ENCODE results near the gene WWOX. TPM values are rescaled to one million over a fixed set of nuclear protein-coding genes. Genes with fewer than 3 reads are reported as not detected.

The WWOX gene
- total RNA-seq, 1 experiment from 2014 or later: 35.6 TPM

GRCh38 chr16:78436846-78437245 lies 337.4 kb downstream of the WWOX start:
- Histone ChIP-seq H3K4me2 (no peak overlapping the region), H3K36me3 (ENCODE audit: low read depth) (no peaks in the 10 kb centered on the region), H3K9me3 (ENCODE audit: insufficient read depth, low read depth) (no peaks in the 10 kb centered on the region), H3K79me2 (ENCODE audit: low read depth) (no peaks in the 10 kb centered on the region), H3K4me3 (no peak overlapping the region), H4K20me1 (ENCODE audit: insufficient read depth) (no peaks in the 10 kb centered on the region), H3F3A (ENCODE audit: insufficient read depth, low read depth) (no peaks in the 10 kb centered on the region), H3K27ac (no peak overlapping the region), H3K27me3 (ENCODE audit: insufficient read depth, low read depth) (no peaks in the 10 kb centered on the region), H3K4me1 (replicated peaks; ENCODE audit: insufficient read depth) (no peaks in the 10 kb centered on the region), H3K9me2 (ENCODE audit: insufficient read depth) (no peaks in the 10 kb centered on the region), H2AFZ (no peak overlapping the region)
- TF ChIP-seq EZH2 (IDR thresholded peaks at IDR 0.05; ENCODE audit: low read depth) (no peak), CTCF (conservative IDR thresholded peaks at IDR 0.05) (no peak)
- no TSS peak for BruUV-seq (replicated peaks)
- ChIA-PET POLR2A (ENCODE audit: unreplicated experiment) (no interaction called here), CTCF (no interaction called here)
- intact Hi-C loops (cut with micrococcal nuclease; ENCODE audit: unreplicated experiment): no loop called here
- DNase-seq: no peak

GRCh38 chr16:78437352-78437968 lies 338.0 kb downstream of the WWOX start:
- no peaks in the 10 kb centered on the region for H3K36me3 ChIP-seq (ENCODE audit: low read depth)
- no peaks in the 10 kb centered on the region for H3F3A ChIP-seq (ENCODE audit: insufficient read depth, low read depth)
- intact Hi-C loops (cut with micrococcal nuclease; ENCODE audit: unreplicated experiment): no loop called here
- no peaks in the 10 kb centered on the region for H3K79me2 ChIP-seq (ENCODE audit: low read depth)
- no peak overlapping the region for H3K4me3 ChIP-seq
- H3K4me1 ChIP-seq (replicated peaks; ENCODE audit: insufficient read depth): no peaks in the 10 kb centered on the region
- no peak overlapping the region for H3K27ac ChIP-seq
- DNase-seq: peak in 1 of 2 experiments; percentile 5
- H2AFZ ChIP-seq: no peak overlapping the region
- no peaks in the 10 kb centered on the region for H3K9me2 ChIP-seq (ENCODE audit: insufficient read depth)
- TF ChIP-seq EZH2 (IDR thresholded peaks at IDR 0.05; ENCODE audit: low read depth) (no peak), CTCF (conservative IDR thresholded peaks at IDR 0.05) (peak; percentile 93)
- ChIA-PET POLR2A (ENCODE audit: unreplicated experiment) (no interaction called here), CTCF (no interaction called here)
- no peaks in the 10 kb centered on the region for H3K9me3 ChIP-seq (ENCODE audit: insufficient read depth, low read depth)
- H3K27me3 ChIP-seq (ENCODE audit: insufficient read depth, low read depth): no peaks in the 10 kb centered on the region
- no TSS peak for BruUV-seq (replicated peaks)
- no peaks in the 10 kb centered on the region for H4K20me1 ChIP-seq (ENCODE audit: insufficient read depth)
- no peak overlapping the region for H3K4me2 ChIP-seq

GRCh38 chr16:78438219-78438618 lies 338.8 kb downstream of the WWOX start:
- no TSS peak for BruUV-seq (replicated peaks)
- CTCF ChIA-PET: interaction anchor here (0.5 kb wide), 1 partner anchor 311 kb away, joined by 4 read pairs; no protein-coding TSS in a partner anchor
- TF ChIP-seq EZH2 (IDR thresholded peaks at IDR 0.05; ENCODE audit: low read depth) (no peak), CTCF (conservative IDR thresholded peaks at IDR 0.05) (no peak)

More at GRCh38 chr16:78438219-78438618, 338.8 kb downstream of the WWOX start:
- Histone ChIP-seq H3K36me3 (ENCODE audit: low read depth) (no peaks in the 10 kb centered on the region), H3K9me2 (ENCODE audit: insufficient read depth) (no peaks in the 10 kb centered on the region), H3K4me3 (no peak overlapping the region), H3K4me1 (replicated peaks; ENCODE audit: insufficient read depth) (no peaks in the 10 kb centered on the region), H3K27me3 (ENCODE audit: insufficient read depth, low read depth) (no peaks in the 10 kb centered on the region), H3K4me2 (no peak overlapping the region), H3F3A (ENCODE audit: insufficient read depth, low read depth) (no peaks in the 10 kb centered on the region), H3K79me2 (ENCODE audit: low read depth) (no peaks in the 10 kb centered on the region), H3K9me3 (ENCODE audit: insufficient read depth, low read depth) (no peaks in the 10 kb centered on the region), H2AFZ (no peak overlapping the region), H3K27ac (no peak overlapping the region), H4K20me1 (ENCODE audit: insufficient read depth) (no peaks in the 10 kb centered on the region)
- no peak for DNase-seq
- intact Hi-C loops (cut with micrococcal nuclease; ENCODE audit: unreplicated experiment): no loop called here
- POLR2A ChIA-PET (ENCODE audit: unreplicated experiment): no interaction called here

Measured in PC-9 (cell line).